GM23338 (cell line): Measurements from ENCODE around the gene GARIN3. TPM values are rescaled to one million over a fixed set of nuclear protein-coding genes. Genes with fewer than 3 reads are reported as not detected.
A peak's percentile ranks its signal among the peaks of the same experiment; 100 is the strongest.

Experiments
- ATAC-seq: fragments of 200-7000 bp; cut with Tn5 transposase; 3 replicates; pipeline ENCODE4 v1.9.1; 2020
- DNase-seq: peaks from one replicate; pipeline ENCODE4 v3.0.0-alpha.2; 2015; ENCODE audit warnings: low spot score
- H2AFZ ChIP-seq: fragments of 200-600 bp; sonication (generic); 2 replicates; pipeline ENCODE4 v1.8.0; 2016; ENCODE audit warnings: antibody characterized with exemption, mild to moderate bottlenecking, moderate library complexity
- H3F3A ChIP-seq: fragments of 200-600 bp; sonication (generic); replicated peaks from 2 replicates; pipeline ENCODE4 v1.8.0; 2017; ENCODE audit warnings: antibody characterized with exemption, mixed run types, low read depth
- H3K27ac ChIP-seq: fragments of 200-600 bp; sonication (generic); 2 replicates; pipeline ENCODE4 v1.6.1; 2016; ENCODE audit warnings: low read depth
- H3K27me3 ChIP-seq: fragments of 200-600 bp; sonication (generic); 2 replicates; pipeline ENCODE4 v1.8.0; 2016; ENCODE audit warnings: mild to moderate bottlenecking, mixed run types, moderate library complexity; ENCODE audit not compliant: insufficient read depth
- H3K36me3 ChIP-seq: fragments of 200-600 bp; sonication (generic); 2 replicates; pipeline ENCODE4 v1.8.0; 2016; ENCODE audit warnings: mild to moderate bottlenecking; ENCODE audit not compliant: insufficient read depth
- H3K4me1 ChIP-seq: fragments of 200-600 bp; sonication (generic); 2 replicates; pipeline ENCODE4 v1.8.0; 2016; ENCODE audit warnings: mild to moderate bottlenecking, moderate library complexity; ENCODE audit not compliant: insufficient read depth
- H3K4me2 ChIP-seq: fragments of 200-600 bp; sonication (generic); 2 replicates; pipeline ENCODE4 v1.7.1; 2017; ENCODE audit warnings: mixed run types
- H3K4me3 ChIP-seq: fragments of 200-600 bp; sonication (generic); 2 replicates; pipeline ENCODE4 v1.6.1; 2016; ENCODE audit warnings: mixed run types
- H3K79me2 ChIP-seq: fragments of 200-600 bp; sonication (generic); replicated peaks from 2 replicates; pipeline ENCODE4 v1.8.0; 2017; ENCODE audit warnings: mild to moderate bottlenecking; ENCODE audit not compliant: insufficient read depth
- H3K9me2 ChIP-seq: fragments of 200-600 bp; sonication (generic); 2 replicates; pipeline ENCODE4 v1.8.0; 2017; ENCODE audit not compliant: insufficient read depth
- H4K20me1 ChIP-seq: fragments of 200-600 bp; sonication (generic); replicated peaks from 2 replicates; pipeline ENCODE4 v1.8.0; 2017; ENCODE audit warnings: mild to moderate bottlenecking; ENCODE audit not compliant: insufficient read depth
- H3K27ac Mint-ChIP-seq: 2 replicates; pipeline ENCODE4 v1.8.0; 2020; ENCODE audit warnings: inconsistent platforms, mild to moderate bottlenecking, moderate library complexity, mixed read lengths
- H3K27me3 Mint-ChIP-seq: 3 replicates; pipeline ENCODE4 v1.8.0; 2022; ENCODE audit warnings: low read depth, mild to moderate bottlenecking, moderate library complexity, mixed read lengths, inconsistent platforms; ENCODE audit not compliant: insufficient read depth, poor library complexity
- H3K36me3 Mint-ChIP-seq: 3 replicates; pipeline ENCODE4 v1.8.0; 2021; ENCODE audit warnings: low read depth, mild to moderate bottlenecking, inconsistent platforms, moderate library complexity, mixed read lengths
- H3K4me1 Mint-ChIP-seq: 3 replicates; pipeline ENCODE4 v1.8.0; 2020; ENCODE audit warnings: mild to moderate bottlenecking, inconsistent platforms, mixed read lengths
- H3K4me3 Mint-ChIP-seq: 3 replicates; pipeline ENCODE4 v1.8.0; 2021; ENCODE audit warnings: moderate library complexity, mild to moderate bottlenecking, inconsistent platforms, mixed read lengths
- H3K9me3 Mint-ChIP-seq: 3 replicates; pipeline ENCODE4 v1.8.0; 2020; ENCODE audit warnings: moderate library complexity, mild to moderate bottlenecking, inconsistent platforms, mixed read lengths
- CREB1 ChIP-seq: fragments of 250-450 bp; sonication (Bioruptor Pico); IDR thresholded peaks from 2 replicates; pipeline ENCODE4 v1.5.0; 2020; ENCODE audit warnings: low read depth, mild to moderate bottlenecking, moderate library complexity
- ETS1 ChIP-seq: IDR thresholded peaks from 2 replicates; pipeline ENCODE4 v1.6.1; 2016; ENCODE audit warnings: antibody characterized with exemption
- EZH2phosphoT487 ChIP-seq: fragments of 200-600 bp; sonication (generic); IDR thresholded peaks from one replicate; pipeline ENCODE4 v1.8.1; 2018; ENCODE audit warnings: antibody characterized with exemption; ENCODE audit not compliant: unreplicated experiment
- NANOG ChIP-seq: IDR thresholded peaks from 2 replicates; pipeline ENCODE4 v1.6.1; 2016; ENCODE audit warnings: antibody characterized with exemption, borderline replicate concordance
- POLR2AphosphoS5 ChIP-seq: IDR thresholded peaks from 2 replicates; pipeline ENCODE4 v1.6.1; 2016; ENCODE audit warnings: antibody characterized with exemption, low read depth
- REST ChIP-seq: IDR thresholded peaks from one replicate; pipeline ENCODE4 v1.6.1; 2018; ENCODE audit warnings: antibody characterized with exemption; ENCODE audit not compliant: unreplicated experiment
- ZNF114 ChIP-seq: fragments of 250-450 bp; sonication (Bioruptor Pico); IDR thresholded peaks from 2 replicates; pipeline ENCODE4 v1.5.0; 2020; ENCODE audit warnings: mild to moderate bottlenecking, moderate library complexity
- ZNF331 ChIP-seq: fragments of 250-450 bp; sonication (Bioruptor Pico); IDR thresholded peaks from 2 replicates; pipeline ENCODE4 v1.5.0; 2020; ENCODE audit warnings: low read depth, mild to moderate bottlenecking, moderate library complexity
- ZNF462 ChIP-seq: fragments of 250-450 bp; sonication (Bioruptor Pico); IDR thresholded peaks from 2 replicates; pipeline ENCODE4 v1.5.0; 2020; ENCODE audit warnings: mild to moderate bottlenecking, moderate library complexity
- polyA plus RNA-seq: library from polyadenylated mRNA; unstranded; fragments of >200 nt; fragmentation: Nextera tagmentation; extraction: Ambion mirVana; gene quantifications from 2 replicates; pipeline ENCODE4 v1.2.1, GENCODE V29; 2016
- total RNA-seq: library from RNA; depleted of rRNA; stranded (reverse); fragments of >200 nt; shearing (Covaris generic); gene quantifications from 2 replicates; pipeline ENCODE4 v1.2.3, GENCODE V29; 2014

The GARIN3 gene
- total and polyA plus RNA-seq, 2 experiments from 2014 or later, result not detected

- no peak for TF ChIP-seq EZH2phosphoT487
- TF ChIP-seq NANOG, result no peak
- no peak for TF ChIP-seq ZNF331 (CRISPR knock-in tag)
These were observed 33.8 kb downstream of the GARIN3 start (continued) for GRCh38 chr5:157132281-157132612.

- Mint-ChIP-seq H3K36me3 (no peaks in the 10 kb centered on the region), H3K27me3 (no peaks in the 10 kb centered on the region), H3K9me3 (no peaks in the 10 kb centered on the region), H3K4me3 (no peak overlapping the region), H3K27ac (no peak overlapping the region), H3K4me1 (peaks cover 4% of the 10 kb centered on the region)
- no peaks in the 10 kb centered on the region for H3K36me3 ChIP-seq
- no peak overlapping the region for H3K4me2 ChIP-seq
- H2AFZ ChIP-seq, result no peak overlapping the region
- ATAC-seq (no peak; the same call in 2 of the 3 replicates), DNase-seq (peak; percentile 12)
- no peak overlapping the region for H3K4me3 ChIP-seq
- peaks cover 3% of the 10 kb centered on the region; the same call in 1 of the 2 replicates for H3K4me1 ChIP-seq
- H3K79me2 ChIP-seq, result no peaks in the 10 kb centered on the region
- 0 out of 2 replicates have a peak, but pooled peaks cover 2% of the 10 kb centered on the region for H4K20me1 ChIP-seq
- no peak overlapping the region for H3K27ac ChIP-seq
- no peaks in the 10 kb centered on the region for H3K27me3 ChIP-seq
- no peaks in the 10 kb centered on the region for H3K9me2 ChIP-seq
- H3F3A ChIP-seq, result no peaks in the 10 kb centered on the region
- TF ChIP-seq ZNF462 (CRISPR knock-in tag), result no peak
- no peak for TF ChIP-seq POLR2AphosphoS5
These were observed 35.1 kb downstream of the GARIN3 start for GRCh38 chr5:157130925-157131324.

GRCh38 chr5:157121709-157122108 is 44.4 kb downstream of the GARIN3 start:
- Mint-ChIP-seq H3K36me3 (peaks cover 2% of the 10 kb centered on the region; the same call in 1 of the 3 replicates), H3K9me3 (peaks cover 3% of the 10 kb centered on the region; the same call in 2 of the 3 replicates), H3K4me1 (peaks cover 3% of the 10 kb centered on the region; the same call in 1 of the 3 replicates), H3K4me3 (no peak overlapping the region), H3K27ac (no peak overlapping the region), H3K27me3 (no peaks in the 10 kb centered on the region)
- no peaks in the 10 kb centered on the region for H3K27me3 ChIP-seq
- H3K27ac ChIP-seq, result no peak overlapping the region
- DNase-seq, result no peak
- no peak overlapping the region for H3K4me3 ChIP-seq
- no peak overlapping the region for H2AFZ ChIP-seq
- no peaks in the 10 kb centered on the region for H3K9me2 ChIP-seq
- ATAC-seq, result no peak
- peaks cover 3% of the 10 kb centered on the region; the same call in 1 of the 2 replicates for H3K4me1 ChIP-seq
- no peaks in the 10 kb centered on the region for H4K20me1 ChIP-seq
- no peaks in the 10 kb centered on the region for H3K79me2 ChIP-seq
- H3K4me2 ChIP-seq, result no peak overlapping the region
- no peaks in the 10 kb centered on the region for H3F3A ChIP-seq
- no peaks in the 10 kb centered on the region for H3K36me3 ChIP-seq
- no peak for TF ChIP-seq ZNF114 (CRISPR knock-in tag)
- TF ChIP-seq CREB1, result no peak
- TF ChIP-seq POLR2AphosphoS5, result no peak
- no peak for TF ChIP-seq ETS1
- no peak for TF ChIP-seq REST
